HCT116 (cell line): ENCODE measurements around the gene XKR7. TPM values are rescaled to one million over a fixed set of nuclear protein-coding genes. Genes with fewer than 3 reads are reported as not detected.

Experiments
- ATAC-seq: fragments of 200-7000 bp; cut with Tn5 transposase; 2 replicates; pipeline ENCODE4 v1.9.1; 2020; ENCODE audit warnings: mild to moderate bottlenecking, moderate library complexity
- BruUV-seq: library from RNA; stranded (reverse); fragments of 400-500 nt; replicated peaks from 2 replicates; lab custom pipeline; 2021; lab: Mats Ljungman, UMichigan
- CTCF ChIA-PET: fragments of 300-600 bp; sonication (Branson Sonifier 250); formaldehyde crosslinking; loops from one replicate; lab custom pipeline; 2021; ENCODE audit warnings: antibody characterized with exemption; lab: Charles Lee
- POLR2A ChIA-PET: fragments of 300-600, 350-600 bp; sonication (Branson Sonifier 250); formaldehyde crosslinking; loops from one replicate; lab custom pipeline; 2021; ENCODE audit warnings: antibody characterized with exemption; lab: Charles Lee
- RAD21 ChIA-PET, 2 experiments: fragments of 300-600 bp; sonication (Branson Sonifier 250); formaldehyde crosslinking; loops; one replicate each; lab custom pipeline; 2023; ENCODE audit warnings: low total read pairs in 2 of 2; ENCODE audit not compliant: uncharacterized antibody in 2 of 2, unreplicated experiment in 2 of 2, low non-redundant PET in 1 of 2; lab: Charles Lee
- DNase-seq: peaks from one replicate; pipeline ENCODE4 v3.0.0-alpha.2; 2010; ENCODE audit warnings: low read depth, low spot score
- H2AFZ ChIP-seq: fragments of 200-600 bp; shearing (Covaris generic), sonication (generic); 2 replicates; pipeline ENCODE4 v1.6.1; 2017; ENCODE audit warnings: low read depth, mixed run types, mixed read lengths, antibody characterized with exemption, low read length; ENCODE audit not compliant: poor library complexity, severe bottlenecking
- H3K27ac ChIP-seq: 2 replicates; pipeline ENCODE4 v1.5.1; 2012; ENCODE audit warnings: low read depth, low read length
- H3K27me3 ChIP-seq: fragments of 200-600 bp; sonication (generic); 2 replicates; pipeline ENCODE4 v1.6.1; 2016; ENCODE audit warnings: mixed run types, low read length, mixed read lengths; ENCODE audit not compliant: insufficient read depth
- H3K36me3 ChIP-seq, 2 experiments: fragments of 200-500 bp in 1 of 2; fragments of 200-600 bp in 1 of 2; sonication (Bioruptor generic) in 1 of 2; sonication (generic) in 1 of 2; 2 replicates each; pipeline versions ENCODE4 v1.5.1 to v1.6.1; 2014 to 2016; ENCODE audit warnings: low read length in 2 of 2, inconsistent platforms in 1 of 2, mixed read lengths in 1 of 2, mixed run types in 1 of 2; ENCODE audit not compliant: insufficient read depth in 2 of 2, control insufficient read depth in 1 of 2
- H3K4me1 ChIP-seq, 2 experiments: fragments of 200-600 bp in 1 of 2; sonication (generic) in 1 of 2; 2 replicates each; pipeline versions ENCODE4 v1.5.1 to v1.6.1; 2012 to 2017; ENCODE audit warnings: low read length in 2 of 2, inconsistent platforms in 1 of 2, mild to moderate bottlenecking in 1 of 2, mixed read lengths in 1 of 2, mixed run types in 1 of 2, moderate library complexity in 1 of 2; ENCODE audit not compliant: insufficient read depth in 2 of 2, control insufficient read depth in 1 of 2
- H3K4me2 ChIP-seq: fragments of 200-600 bp; sonication (generic); 2 replicates; pipeline ENCODE4 v1.6.1; 2017; ENCODE audit warnings: mixed run types, low read length, mixed read lengths
- H3K4me3 ChIP-seq, 2 experiments: fragments of 200-600 bp in 1 of 2; sonication (generic) in 1 of 2; replicated peaks in 1 of 2; 2 replicates each; pipeline ENCODE4 v1.5.1; 2011 to 2016; ENCODE audit warnings: low read length in 2 of 2, control low read depth in 1 of 2, low read depth in 1 of 2, mild to moderate bottlenecking in 1 of 2, mixed read lengths in 1 of 2, mixed run types in 1 of 2
- H3K79me2 ChIP-seq: fragments of 200-600 bp; sonication (generic); 2 replicates; pipeline ENCODE4 v1.6.1; 2017; ENCODE audit warnings: mild to moderate bottlenecking, mixed run types, low read length, moderate library complexity, mixed read lengths; ENCODE audit not compliant: insufficient read depth
- H3K9ac ChIP-seq: fragments of 200-600 bp; sonication (generic); 2 replicates; pipeline ENCODE4 v1.6.1; 2016; ENCODE audit warnings: low read length, mixed read lengths
- H3K9me2 ChIP-seq: fragments of 200-600 bp; sonication (generic), shearing (Covaris generic); 2 replicates; pipeline ENCODE4 v1.6.1; 2017; ENCODE audit warnings: mixed run types, mild to moderate bottlenecking, moderate library complexity; ENCODE audit not compliant: insufficient read depth
- H3K9me3 ChIP-seq, 2 experiments: fragments of 200-500 bp in 1 of 2; fragments of 200-600 bp in 1 of 2; sonication (Bioruptor generic) in 1 of 2; sonication (generic) in 1 of 2; 2 replicates each; pipeline ENCODE4 v1.6.1; 2014 to 2017; ENCODE audit warnings: low read length in 2 of 2, mixed read lengths in 2 of 2, inconsistent platforms in 1 of 2, low read depth in 1 of 2, mild to moderate bottlenecking in 1 of 2, mixed run types in 1 of 2, moderate library complexity in 1 of 2; ENCODE audit not compliant: control insufficient read depth in 1 of 2, insufficient read depth in 1 of 2
- H4K20me1 ChIP-seq: fragments of 200-600 bp; sonication (generic), shearing (Covaris generic); 2 replicates; pipeline ENCODE4 v1.6.1; 2017; ENCODE audit warnings: mixed run types, mild to moderate bottlenecking, moderate library complexity; ENCODE audit not compliant: insufficient read depth
- CBX3 ChIP-seq: IDR thresholded peaks from 2 replicates; pipeline ENCODE4 v1.6.1; 2012; ENCODE audit warnings: low read depth
- ELF1 ChIP-seq: IDR thresholded peaks from 2 replicates; pipeline ENCODE4 v1.6.1; 2012; ENCODE audit warnings: low read depth, borderline replicate concordance
- POLR2A ChIP-seq: IDR thresholded peaks from 2 replicates; pipeline ENCODE4 v1.7.0; 2011; ENCODE audit warnings: borderline replicate concordance; ENCODE audit not compliant: insufficient read depth, insufficient read length; ENCODE audit errors: extremely low read depth
- RAD21 ChIP-seq: IDR thresholded peaks from 2 replicates; pipeline ENCODE4 v1.6.1; 2012; ENCODE audit warnings: low read depth, mild to moderate bottlenecking
- SIN3A ChIP-seq: IDR thresholded peaks from 2 replicates; pipeline ENCODE4 v1.6.1; 2012; ENCODE audit warnings: low read depth
- SP1 ChIP-seq: IDR thresholded peaks from 2 replicates; pipeline ENCODE4 v1.6.1; 2012; ENCODE audit warnings: low read depth
- TCF7L2 ChIP-seq: IDR thresholded peaks from 2 replicates; pipeline ENCODE4 v1.7.0; 2011; ENCODE audit warnings: borderline replicate concordance, inconsistent platforms; ENCODE audit not compliant: insufficient read depth, insufficient read length; ENCODE audit errors: extremely low read depth
- ZNF274 ChIP-seq: fragments of 200-500 bp; sonication (Bioruptor generic); IDR thresholded peaks from 2 replicates; pipeline ENCODE4 v1.6.1; 2014; ENCODE audit warnings: mild to moderate bottlenecking, low read depth, low read length, inconsistent platforms
- intact Hi-C: fragments of 100-400 bp; cut with micrococcal nuclease; formaldehyde crosslinking; loops from 2 replicates; pipeline ENCODE4 v1.10.0; 2022
- total RNA-seq: library from RNA; stranded (reverse); gene quantifications from one replicate; pipeline ENCODE4 v1.2.1, GENCODE V29; 2021; ENCODE audit not compliant: unreplicated experiment
- TF ChIP-seq, protein P1 (sequence below): IDR thresholded peaks from 2 replicates; pipeline ENCODE4 v1.6.1; 2012
- TF ChIP-seq, protein P2 (sequence below): IDR thresholded peaks from 2 replicates; pipeline ENCODE4 v1.6.1; 2012; ENCODE audit warnings: low read depth
- TF ChIP-seq, protein P3 (sequence below): IDR thresholded peaks from 2 replicates; pipeline ENCODE4 v1.6.1; 2011; ENCODE audit warnings: mild to moderate bottlenecking, low read length, moderate library complexity; ENCODE audit not compliant: insufficient replicate concordance; ENCODE audit errors: extremely low read depth

XKR7 gene
- total RNA-seq, 1 experiment from 2014 or later: not detected

DNA sequence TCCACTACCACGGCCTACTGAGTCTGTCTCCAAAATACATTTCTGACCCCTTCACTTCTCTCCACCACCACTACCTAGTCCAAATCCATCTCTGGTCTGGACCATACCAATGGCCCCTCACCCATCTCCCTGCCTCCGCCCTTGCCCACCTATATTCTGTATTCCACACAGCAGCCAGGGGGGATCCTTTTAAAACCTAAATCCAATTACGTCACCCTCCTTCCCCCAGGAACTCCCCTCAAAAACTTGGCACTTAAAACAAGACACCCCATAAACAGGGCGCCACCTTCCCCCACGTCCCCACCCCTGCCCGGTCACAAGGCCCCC is 16.8 kb upstream of the XKR7 start:
- Histone ChIP-seq H3K27ac (peak overlapping the region; percentile 52; the same call in 1 of the 2 replicates), H3K27me3 (peaks cover 5% of the 10 kb centered on the region; the same call in 1 of the 2 replicates), H3K9me3 (peaks cover 0 to 6% of the 10 kb centered on the region in 2 experiments; a peak in 2 of 4 replicates), H3K4me1 (peaks cover 0 to 13% of the 10 kb centered on the region in 2 experiments; a peak in 2 of 4 replicates), H3K79me2 (peaks cover 40% of the 10 kb centered on the region), H3K36me3 (peaks cover 34 to 40% of the 10 kb centered on the region in 2 experiments), H3K4me2 (peak overlapping the region; percentile 95), H2AFZ (no peak overlapping the region), H3K4me3 (peak overlapping the region; percentile 70 to 99), H3K9ac (peak overlapping the region; percentile 91), H3K9me2 (no peaks in the 10 kb centered on the region), H4K20me1 (no peaks in the 10 kb centered on the region)
- ChIA-PET POLR2A (interaction anchor here (1.3 kb wide), 1 partner anchor 14 kb away, joined by 3 read pairs; no protein-coding TSS in a partner anchor), CTCF (interaction anchor here (0.8 to 4.4 kb wide), 5 partner anchors 11 to 128 kb away, joined by 3 to 44 read pairs (median 6); no protein-coding TSS in a partner anchor), RAD21 (interaction anchor here in 1 of 2 experiments (1.2 kb wide), 1 partner anchor 98 kb away, joined by 14 read pairs; no protein-coding TSS in a partner anchor)
- TF ChIP-seq ZNF274 (no peak), RAD21 (no peak), SIN3A (no peak), SP1 (no peak), ELF1 (no peak), POLR2A (no peak), TCF7L2 (no peak), CBX3 (no peak)
- TF ChIP-seq, protein P1, sequence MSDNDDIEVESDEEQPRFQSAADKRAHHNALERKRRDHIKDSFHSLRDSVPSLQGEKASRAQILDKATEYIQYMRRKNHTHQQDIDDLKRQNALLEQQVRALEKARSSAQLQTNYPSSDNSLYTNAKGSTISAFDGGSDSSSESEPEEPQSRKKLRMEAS: no peak
- TF ChIP-seq, protein P2, sequence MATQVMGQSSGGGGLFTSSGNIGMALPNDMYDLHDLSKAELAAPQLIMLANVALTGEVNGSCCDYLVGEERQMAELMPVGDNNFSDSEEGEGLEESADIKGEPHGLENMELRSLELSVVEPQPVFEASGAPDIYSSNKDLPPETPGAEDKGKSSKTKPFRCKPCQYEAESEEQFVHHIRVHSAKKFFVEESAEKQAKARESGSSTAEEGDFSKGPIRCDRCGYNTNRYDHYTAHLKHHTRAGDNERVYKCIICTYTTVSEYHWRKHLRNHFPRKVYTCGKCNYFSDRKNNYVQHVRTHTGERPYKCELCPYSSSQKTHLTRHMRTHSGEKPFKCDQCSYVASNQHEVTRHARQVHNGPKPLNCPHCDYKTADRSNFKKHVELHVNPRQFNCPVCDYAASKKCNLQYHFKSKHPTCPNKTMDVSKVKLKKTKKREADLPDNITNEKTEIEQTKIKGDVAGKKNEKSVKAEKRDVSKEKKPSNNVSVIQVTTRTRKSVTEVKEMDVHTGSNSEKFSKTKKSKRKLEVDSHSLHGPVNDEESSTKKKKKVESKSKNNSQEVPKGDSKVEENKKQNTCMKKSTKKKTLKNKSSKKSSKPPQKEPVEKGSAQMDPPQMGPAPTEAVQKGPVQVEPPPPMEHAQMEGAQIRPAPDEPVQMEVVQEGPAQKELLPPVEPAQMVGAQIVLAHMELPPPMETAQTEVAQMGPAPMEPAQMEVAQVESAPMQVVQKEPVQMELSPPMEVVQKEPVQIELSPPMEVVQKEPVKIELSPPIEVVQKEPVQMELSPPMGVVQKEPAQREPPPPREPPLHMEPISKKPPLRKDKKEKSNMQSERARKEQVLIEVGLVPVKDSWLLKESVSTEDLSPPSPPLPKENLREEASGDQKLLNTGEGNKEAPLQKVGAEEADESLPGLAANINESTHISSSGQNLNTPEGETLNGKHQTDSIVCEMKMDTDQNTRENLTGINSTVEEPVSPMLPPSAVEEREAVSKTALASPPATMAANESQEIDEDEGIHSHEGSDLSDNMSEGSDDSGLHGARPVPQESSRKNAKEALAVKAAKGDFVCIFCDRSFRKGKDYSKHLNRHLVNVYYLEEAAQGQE: no peak
- TF ChIP-seq, protein P3, sequence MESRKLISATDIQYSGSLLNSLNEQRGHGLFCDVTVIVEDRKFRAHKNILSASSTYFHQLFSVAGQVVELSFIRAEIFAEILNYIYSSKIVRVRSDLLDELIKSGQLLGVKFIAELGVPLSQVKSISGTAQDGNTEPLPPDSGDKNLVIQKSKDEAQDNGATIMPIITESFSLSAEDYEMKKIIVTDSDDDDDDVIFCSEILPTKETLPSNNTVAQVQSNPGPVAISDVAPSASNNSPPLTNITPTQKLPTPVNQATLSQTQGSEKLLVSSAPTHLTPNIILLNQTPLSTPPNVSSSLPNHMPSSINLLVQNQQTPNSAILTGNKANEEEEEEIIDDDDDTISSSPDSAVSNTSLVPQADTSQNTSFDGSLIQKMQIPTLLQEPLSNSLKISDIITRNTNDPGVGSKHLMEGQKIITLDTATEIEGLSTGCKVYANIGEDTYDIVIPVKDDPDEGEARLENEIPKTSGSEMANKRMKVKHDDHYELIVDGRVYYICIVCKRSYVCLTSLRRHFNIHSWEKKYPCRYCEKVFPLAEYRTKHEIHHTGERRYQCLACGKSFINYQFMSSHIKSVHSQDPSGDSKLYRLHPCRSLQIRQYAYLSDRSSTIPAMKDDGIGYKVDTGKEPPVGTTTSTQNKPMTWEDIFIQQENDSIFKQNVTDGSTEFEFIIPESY: no peak
- no peak for ATAC-seq
- intact Hi-C loops: no loop called here
- no peak for DNase-seq
- no TSS peak for BruUV-seq
